Right lobe of liver (tissue), 4 donors: ENCODE measurements around the gene ZNF445.

Source experiments
- POLR2A ChIP-seq: fragments of 450-650 bp; IDR thresholded peaks from one replicate; pipeline ENCODE4 v1.6.1; 2017; ENCODE audit warnings: antibody characterized with exemption, mild to moderate bottlenecking
- TF ChIP-seq, protein P1 (sequence below), 4 donors: fragments of 200-600 bp in 3 of 4; fragments of 450-650 bp in 1 of 4; IDR thresholded peaks; one replicate each; pipeline versions ENCODE4 v1.5.1 to v1.8.0; 2016 to 2022; ENCODE audit warnings: antibody characterized with exemption in 4 of 4, mild to moderate bottlenecking in 2 of 4
- donor health status: DM: no; HTN: no; CAD: no.
- donor health status: DM: no; HTN: no; CAD: no.
- donor health status: DM: no; HTN: yes; CAD: no.

DNA sequence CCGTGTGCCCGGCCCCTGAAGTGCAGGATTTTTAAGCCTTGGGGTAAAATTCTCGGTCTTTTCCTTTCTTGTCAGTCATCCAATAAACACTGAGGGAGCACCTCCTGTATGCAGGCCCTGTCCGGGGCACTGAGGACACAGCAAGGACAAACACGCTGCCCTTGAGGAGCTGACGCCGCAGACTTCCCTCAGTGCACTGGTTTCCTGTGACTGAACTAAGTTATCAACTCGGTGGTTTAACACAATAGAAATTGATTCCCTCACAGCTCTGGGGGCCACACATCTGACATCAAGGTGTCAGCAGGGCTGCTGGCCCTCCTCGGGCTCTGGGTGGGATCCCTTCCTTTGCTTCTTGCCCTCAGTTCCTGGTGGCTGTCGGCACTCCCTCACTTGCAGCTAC lies 65.1 kb downstream of the ZNF445 start:
- TF ChIP-seq, protein P1, sequence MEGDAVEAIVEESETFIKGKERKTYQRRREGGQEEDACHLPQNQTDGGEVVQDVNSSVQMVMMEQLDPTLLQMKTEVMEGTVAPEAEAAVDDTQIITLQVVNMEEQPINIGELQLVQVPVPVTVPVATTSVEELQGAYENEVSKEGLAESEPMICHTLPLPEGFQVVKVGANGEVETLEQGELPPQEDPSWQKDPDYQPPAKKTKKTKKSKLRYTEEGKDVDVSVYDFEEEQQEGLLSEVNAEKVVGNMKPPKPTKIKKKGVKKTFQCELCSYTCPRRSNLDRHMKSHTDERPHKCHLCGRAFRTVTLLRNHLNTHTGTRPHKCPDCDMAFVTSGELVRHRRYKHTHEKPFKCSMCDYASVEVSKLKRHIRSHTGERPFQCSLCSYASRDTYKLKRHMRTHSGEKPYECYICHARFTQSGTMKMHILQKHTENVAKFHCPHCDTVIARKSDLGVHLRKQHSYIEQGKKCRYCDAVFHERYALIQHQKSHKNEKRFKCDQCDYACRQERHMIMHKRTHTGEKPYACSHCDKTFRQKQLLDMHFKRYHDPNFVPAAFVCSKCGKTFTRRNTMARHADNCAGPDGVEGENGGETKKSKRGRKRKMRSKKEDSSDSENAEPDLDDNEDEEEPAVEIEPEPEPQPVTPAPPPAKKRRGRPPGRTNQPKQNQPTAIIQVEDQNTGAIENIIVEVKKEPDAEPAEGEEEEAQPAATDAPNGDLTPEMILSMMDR (IDR thresholded peaks at IDR 0.05): no peak
- TF ChIP-seq POLR2A: no peak
